PC-3 (cell line): ENCODE results near the gene CHST8.

Experiments
- CTCF ChIP-seq: fragments of 300-600 bp; sonication (generic); conservative IDR thresholded peaks from 2 replicates; pipeline ENCODE4 v1.5.1; 2017; ENCODE audit warnings: antibody characterized with exemption, low read depth, mild to moderate bottlenecking, low read length
- EZH2 ChIP-seq: fragments of 300-600 bp; sonication (generic); IDR thresholded peaks from one replicate; pipeline ENCODE4 v1.6.1; 2017; ENCODE audit warnings: antibody characterized with exemption, mild to moderate bottlenecking, low read length; ENCODE audit not compliant: unreplicated experiment
- EZH2phosphoT487 ChIP-seq: fragments of 300-600 bp; sonication (generic); IDR thresholded peaks from 2 replicates; pipeline ENCODE4 v1.6.1; 2018; ENCODE audit warnings: mild to moderate bottlenecking, antibody characterized with exemption, low read length, borderline replicate concordance

GRCh38 chr19:33806434-33806881 lies 184.7 kb downstream of the CHST8 start:
- no peak for TF ChIP-seq CTCF
- no peak for TF ChIP-seq EZH2
- no peak for TF ChIP-seq EZH2phosphoT487
